HEK293T (cell line): Measurements from ENCODE around the gene ADGRB3.

Experiments used
- ARNT ChIP-seq: fragments of 450-650 bp; IDR thresholded peaks from 2 replicates; pipeline ENCODE4 v1.6.1; 2017; ENCODE audit warnings: mild to moderate bottlenecking
- BHLHE40 ChIP-seq: fragments of 450-650 bp; IDR thresholded peaks from 2 replicates; pipeline ENCODE4 v1.6.1; 2016; ENCODE audit warnings: mild to moderate bottlenecking, moderate library complexity, borderline replicate concordance
- CTBP1 ChIP-seq: fragments of 450-650 bp; IDR thresholded peaks from 2 replicates; pipeline ENCODE4 v1.6.1; 2016; ENCODE audit warnings: borderline replicate concordance
- ELF4 ChIP-seq: fragments of 450-650 bp; IDR thresholded peaks from 2 replicates; pipeline ENCODE4 v1.6.1; 2017; ENCODE audit warnings: antibody characterized with exemption
- FOXA1 ChIP-seq: fragments of 450-650 bp; IDR thresholded peaks from 2 replicates; pipeline ENCODE4 v1.6.1; 2016; ENCODE audit warnings: mild to moderate bottlenecking
- FOXK2 ChIP-seq: fragments of 450-650 bp; IDR thresholded peaks from 2 replicates; pipeline ENCODE4 v1.6.1; 2016; ENCODE audit warnings: mild to moderate bottlenecking
- FOXM1 ChIP-seq: fragments of 450-650 bp; IDR thresholded peaks from 2 replicates; pipeline ENCODE4 v1.6.1; 2017; ENCODE audit warnings: mild to moderate bottlenecking, borderline replicate concordance
- LEF1 ChIP-seq: fragments of 450-650 bp; IDR thresholded peaks from 2 replicates; pipeline ENCODE4 v1.6.1; 2017; ENCODE audit warnings: mild to moderate bottlenecking, borderline replicate concordance
- SP1 ChIP-seq: fragments of 450-650 bp; IDR thresholded peaks from 2 replicates; pipeline ENCODE4 v1.6.1; 2017

- no peak for TF ChIP-seq FOXA1
- no peak for TF ChIP-seq SP1
- no peak for TF ChIP-seq BHLHE40
- no peak for TF ChIP-seq CTBP1
- TF ChIP-seq ARNT: no peak
- TF ChIP-seq FOXM1: no peak
- TF ChIP-seq ELF4: no peak
- no peak for TF ChIP-seq LEF1
- TF ChIP-seq FOXK2: no peak
These were observed 126.9 kb downstream of the ADGRB3 start for GRCh38 chr6:68761985-68762384.
